Neural cell (in vitro differentiated cells): ENCODE data around the gene GAS1. TPM values are rescaled to one million over a fixed set of nuclear protein-coding genes. Genes with fewer than 3 reads are reported as not detected.
A peak's percentile ranks its signal among the peaks of the same experiment; 100 is the strongest.

ENCODE experiments used
- H2AFZ ChIP-seq: fragments of 200-600, 300-800 bp; sonication (generic), shearing (Covaris generic); 2 replicates; pipeline ENCODE4 v1.6.0; 2014; ENCODE audit warnings: low read depth, mild to moderate bottlenecking, antibody characterized with exemption, low read length, moderate library complexity
- H3F3A ChIP-seq: fragments of 200-600 bp; shearing (Covaris generic); 2 replicates; pipeline ENCODE4 v1.6.1; 2016; ENCODE audit warnings: mild to moderate bottlenecking, moderate library complexity, mixed read lengths, antibody characterized with exemption, low read length; ENCODE audit not compliant: insufficient read depth, poor library complexity, severe bottlenecking
- H3K27ac ChIP-seq: fragments of 200-600, 300-800 bp; sonication (generic), shearing (Covaris generic); 2 replicates; pipeline ENCODE4 v1.5.1; 2014; ENCODE audit warnings: mild to moderate bottlenecking, low read length, moderate library complexity
- H3K27me3 ChIP-seq: fragments of 300-800, 200-600 bp; sonication (generic), shearing (Covaris generic); 2 replicates; pipeline ENCODE4 v1.6.0; 2014; ENCODE audit warnings: mild to moderate bottlenecking, low read depth, low read length, moderate library complexity; ENCODE audit not compliant: insufficient read depth
- H3K36me3 ChIP-seq: fragments of 300-800, 200-600 bp; sonication (generic), shearing (Covaris generic); 2 replicates; pipeline ENCODE4 v1.5.1; 2014; ENCODE audit warnings: mild to moderate bottlenecking, antibody characterized with exemption, low read length, moderate library complexity; ENCODE audit not compliant: insufficient read depth
- H3K4me2 ChIP-seq: fragments of 300-800, 200-600 bp; sonication (generic), shearing (Covaris generic); 2 replicates; pipeline ENCODE4 v1.6.0; 2014; ENCODE audit warnings: mild to moderate bottlenecking, low read length
- H3K4me3 ChIP-seq: fragments of 300-800, 200-600 bp; sonication (generic), shearing (Covaris generic); 2 replicates; pipeline ENCODE4 v1.5.1; 2014; ENCODE audit warnings: mild to moderate bottlenecking, low read length, moderate library complexity
- H3K79me2 ChIP-seq: fragments of 200-600 bp; shearing (Covaris generic); replicated peaks from 2 replicates; pipeline ENCODE4 v1.6.0; 2014; ENCODE audit warnings: mild to moderate bottlenecking, low read length, moderate library complexity; ENCODE audit not compliant: insufficient read depth
- H3K9ac ChIP-seq: fragments of 300-800, 200-600 bp; sonication (generic), shearing (Covaris generic); 2 replicates; pipeline ENCODE4 v1.6.1; 2016; ENCODE audit warnings: mild to moderate bottlenecking, low read length, mixed read lengths
- H3K9me2 ChIP-seq: fragments of 200-600 bp; shearing (Covaris generic); 2 replicates; pipeline ENCODE4 v1.6.1; 2016; ENCODE audit warnings: mild to moderate bottlenecking, low read length, mixed read lengths; ENCODE audit not compliant: insufficient read depth
- H3K9me3 ChIP-seq: fragments of 200-600, 300-800 bp; sonication (generic), shearing (Covaris generic); 2 replicates; pipeline ENCODE4 v1.6.1; 2016; ENCODE audit warnings: mild to moderate bottlenecking, mixed run types, low read length, moderate library complexity, mixed read lengths
- H4K20me1 ChIP-seq: fragments of 200-600 bp; shearing (Covaris generic); 2 replicates; pipeline ENCODE4 v1.6.1; 2016; ENCODE audit warnings: mild to moderate bottlenecking, mixed run types; ENCODE audit not compliant: insufficient read depth
- CTCF ChIP-seq: fragments of 450-650 bp; IDR thresholded peaks from 2 replicates; pipeline ENCODE4 v1.5.1; 2014; ENCODE audit warnings: antibody characterized with exemption, mild to moderate bottlenecking, moderate library complexity; ENCODE audit not compliant: poor library complexity, severe bottlenecking
- EP300 ChIP-seq: fragments of 450-650 bp; conservative IDR thresholded peaks from 2 replicates; pipeline ENCODE4 v1.6.1; 2014; ENCODE audit warnings: antibody characterized with exemption, mild to moderate bottlenecking, moderate library complexity; ENCODE audit not compliant: poor library complexity, severe bottlenecking
- EZH2 ChIP-seq: fragments of 200-600, 300-800 bp; shearing (Covaris generic), sonication (generic); IDR thresholded peaks from 2 replicates; pipeline ENCODE4 v1.6.1; 2014; ENCODE audit warnings: antibody characterized with exemption, low read length, borderline replicate concordance, mild to moderate bottlenecking; ENCODE audit not compliant: insufficient read depth, poor library complexity, severe bottlenecking
- MXI1 ChIP-seq: fragments of 450-650 bp; conservative IDR thresholded peaks from 2 replicates; pipeline ENCODE4 v1.6.1; 2014; ENCODE audit warnings: antibody characterized with exemption, mild to moderate bottlenecking; ENCODE audit not compliant: poor library complexity, severe bottlenecking
- POLR2AphosphoS5 ChIP-seq: IDR thresholded peaks from 2 replicates; pipeline ENCODE4 v1.6.1; 2012
- RAD21 ChIP-seq: fragments of 450-650 bp; conservative IDR thresholded peaks from 2 replicates; pipeline ENCODE4 v1.6.1; 2014; ENCODE audit warnings: antibody characterized with exemption, mild to moderate bottlenecking, moderate library complexity
- REST ChIP-seq: IDR thresholded peaks from 2 replicates; pipeline ENCODE4 v1.6.1; 2012; ENCODE audit warnings: borderline replicate concordance
- SMC3 ChIP-seq: fragments of 450-650 bp; conservative IDR thresholded peaks from 2 replicates; pipeline ENCODE4 v1.6.1; 2014; ENCODE audit warnings: antibody characterized with exemption, mild to moderate bottlenecking, moderate library complexity; ENCODE audit not compliant: poor library complexity
- TAF1 ChIP-seq: IDR thresholded peaks from 2 replicates; pipeline ENCODE4 v1.6.1; 2012; ENCODE audit warnings: low read depth
- polyA minus RNA-seq: library from RNA; depleted of rRNA, polyadenylated mRNA; stranded (reverse); fragments of >200 nt; gene quantifications from 2 replicates; pipeline ENCODE4 v1.2.3, GENCODE V29; 2014
- polyA plus RNA-seq: library from polyadenylated mRNA; depleted of rRNA; stranded (reverse); fragments of >200 nt; gene quantifications from 2 replicates; pipeline ENCODE4 v1.2.3, GENCODE V29; 2014

Gene GAS1
- 1.4 and 1.6 TPM in 2 replicates for polyA plus RNA-seq
- polyA minus RNA-seq: 7.8 and 8.0 TPM in 2 replicates

GRCh38 chr9:86947146-86948073 is at the start of gene GAS1:
Gene GAS1 (minus strand): TSS chr9:86947506. CDS start chr9:86946779, 727 bp downstream.
- peak within 1 kb of the TSS; percentile 92 for H3K4me2 ChIP-seq
- H3F3A ChIP-seq: no peaks in the 10 kb centered on the region
- H2AFZ ChIP-seq: peak within 1 kb of the TSS; percentile 60
- no peaks in the 10 kb centered on the region for H3K27me3 ChIP-seq
- H3K9me2 ChIP-seq: no peaks in the 10 kb centered on the region
- peak within 1 kb of the TSS; percentile 79 for H3K9ac ChIP-seq
- H3K79me2 ChIP-seq: peaks cover 18% of the 10 kb centered on the region
- H3K36me3 ChIP-seq: no peaks in the 10 kb centered on the region
- peak; percentile 35 for TF ChIP-seq POLR2AphosphoS5
- no peak for TF ChIP-seq EP300
- no peaks in the 10 kb centered on the region for H4K20me1 ChIP-seq
- peak within 1 kb of the TSS; percentile 71 for H3K27ac ChIP-seq
- H3K9me3 ChIP-seq: no peaks in the 10 kb centered on the region
- peak within 1 kb of the TSS; percentile 92 for H3K4me3 ChIP-seq

GRCh38 chr9:86994231-86994630 is 46.9 kb upstream of the GAS1 start:
- Histone ChIP-seq H3K9me3 (no peaks in the 10 kb centered on the region), H3K27ac (no peak overlapping the region), H4K20me1 (no peaks in the 10 kb centered on the region), H3K9me2 (no peaks in the 10 kb centered on the region), H3F3A (no peaks in the 10 kb centered on the region), H3K4me3 (no peak overlapping the region), H3K79me2 (no peaks in the 10 kb centered on the region), H3K27me3 (no peaks in the 10 kb centered on the region), H3K36me3 (no peaks in the 10 kb centered on the region), H2AFZ (no peak overlapping the region), H3K4me2 (no peak overlapping the region), H3K9ac (no peak overlapping the region)
- no peak for TF ChIP-seq EP300

- Histone ChIP-seq H3K27ac (no peak overlapping the region), H3K9me3 (no peaks in the 10 kb centered on the region), H3K27me3 (no peaks in the 10 kb centered on the region)
These were observed 46.5 kb upstream of the GAS1 start for GRCh38 chr9:86993830-86994229.

More at GRCh38 chr9:86993830-86994229, 46.5 kb upstream of the GAS1 start:
- no peak overlapping the region for H3K4me2 ChIP-seq
- H4K20me1 ChIP-seq: no peaks in the 10 kb centered on the region
- no peaks in the 10 kb centered on the region for H3K9me2 ChIP-seq
- no peaks in the 10 kb centered on the region for H3K79me2 ChIP-seq
- TF ChIP-seq MXI1 (no peak), REST (no peak), SMC3 (no peak), EZH2 (no peak), EP300 (no peak), POLR2AphosphoS5 (no peak), CTCF (no peak), TAF1 (no peak), RAD21 (no peak)
- H3K4me3 ChIP-seq: no peak overlapping the region
- H3K9ac ChIP-seq: no peak overlapping the region
- no peaks in the 10 kb centered on the region for H3K36me3 ChIP-seq
- no peak overlapping the region for H2AFZ ChIP-seq
- no peaks in the 10 kb centered on the region for H3F3A ChIP-seq
